ENCODE data around the gene LRMDA. TPM values are rescaled to one million over a fixed set of nuclear protein-coding genes. Genes with fewer than 3 reads are reported as not detected.

LRMDA gene
- total RNA-seq, 2 experiments from 2014 or later = not detected

- H3K4me3 ChIP-seq (ENCODE audit: low read length) = no peak overlapping the region
- H3K36me3 ChIP-seq (ENCODE audit: insufficient read depth, low read length) = no peaks in the 10 kb centered on the region
- H3K4me1 ChIP-seq (ENCODE audit: insufficient read depth, low read length) = no peaks in the 10 kb centered on the region
- intact Hi-C loops (cut with DNase I, micrococcal nuclease) = no loop called here
- no peak overlapping the region for H3K27ac ChIP-seq (ENCODE audit: low read depth in 1 of 2, low read length in 2 of 2)
- H3K9me3 Mint-ChIP-seq = no peaks in the 10 kb centered on the region
- POLR2A ChIA-PET = no interaction called here
- H3K4me3 Mint-ChIP-seq = no peak overlapping the region
- CTCF ChIA-PET = no interaction called here
- H3K27me3 Mint-ChIP-seq = peaks cover 17% of the 10 kb centered on the region
- ATAC-seq (ENCODE audit: poor library complexity) (no peak), DNase-seq (no peak)
- H3K27ac Mint-ChIP-seq = no peak overlapping the region
- no peaks in the 10 kb centered on the region for H3K4me1 Mint-ChIP-seq (ENCODE audit: low read depth)
- no peak for TF ChIP-seq CTCF (IDR thresholded peaks at IDR 0.05)
- H3K27me3 ChIP-seq (ENCODE audit: control insufficient read depth in 1 of 2, insufficient read depth in 2 of 2, low read length in 2 of 2) = no peaks in the 10 kb centered on the region
- H3K36me3 Mint-ChIP-seq (ENCODE audit: low read depth) = no peaks in the 10 kb centered on the region
- no peaks in the 10 kb centered on the region for H3K9me3 ChIP-seq (ENCODE audit: control insufficient read depth in 1 of 2, insufficient read depth in 1 of 2, low read length in 2 of 2)
Measured at GRCh38 chr10:75470901-75471300, 39.5 kb downstream of the LRMDA start.

GRCh38 chr10:75472685-75473084 is 41.3 kb downstream of the LRMDA start:
- H3K4me3 Mint-ChIP-seq = no peak overlapping the region
- DNase-seq (no peak), ATAC-seq (ENCODE audit: poor library complexity) (no peak)
- no peaks in the 10 kb centered on the region for H3K36me3 ChIP-seq (ENCODE audit: insufficient read depth, low read length)
- intact Hi-C loops (cut with DNase I, micrococcal nuclease) = no loop called here
- no peaks in the 10 kb centered on the region for H3K4me1 ChIP-seq (ENCODE audit: insufficient read depth, low read length)
- no peaks in the 10 kb centered on the region for H3K9me3 Mint-ChIP-seq
- POLR2A ChIA-PET = no interaction called here
- CTCF ChIA-PET = no interaction called here
- H3K36me3 Mint-ChIP-seq (ENCODE audit: low read depth) = no peaks in the 10 kb centered on the region
- H3K27me3 Mint-ChIP-seq = peaks cover 17% of the 10 kb centered on the region
- H3K4me3 ChIP-seq (ENCODE audit: low read length) = no peak overlapping the region
- H3K27me3 ChIP-seq (ENCODE audit: control insufficient read depth in 1 of 2, insufficient read depth in 2 of 2, low read length in 2 of 2) = no peaks in the 10 kb centered on the region
- no peaks in the 10 kb centered on the region for H3K9me3 ChIP-seq (ENCODE audit: control insufficient read depth in 1 of 2, insufficient read depth in 1 of 2, low read length in 2 of 2)
- no peak overlapping the region for H3K27ac ChIP-seq (ENCODE audit: low read depth in 1 of 2, low read length in 2 of 2)
- no peak for TF ChIP-seq CTCF (IDR thresholded peaks at IDR 0.05)
- no peak overlapping the region for H3K27ac Mint-ChIP-seq
- no peaks in the 10 kb centered on the region for H3K4me1 Mint-ChIP-seq (ENCODE audit: low read depth)

GRCh38 chr10:75474106-75474505 is 42.7 kb downstream of the LRMDA start:
- H3K9me3 Mint-ChIP-seq = no peaks in the 10 kb centered on the region
- no peaks in the 10 kb centered on the region for H3K4me1 Mint-ChIP-seq (ENCODE audit: low read depth)
- Histone ChIP-seq H3K9me3 (ENCODE audit: control insufficient read depth in 1 of 2, insufficient read depth in 1 of 2, low read length in 2 of 2) (no peaks in the 10 kb centered on the region), H3K4me1 (ENCODE audit: insufficient read depth, low read length) (no peaks in the 10 kb centered on the region), H3K36me3 (ENCODE audit: insufficient read depth, low read length) (no peaks in the 10 kb centered on the region), H3K27me3 (ENCODE audit: control insufficient read depth in 1 of 2, insufficient read depth in 2 of 2, low read length in 2 of 2) (no peaks in the 10 kb centered on the region), H3K27ac (ENCODE audit: low read depth in 1 of 2, low read length in 2 of 2) (no peak overlapping the region), H3K4me3 (ENCODE audit: low read length) (no peak overlapping the region)
- no peaks in the 10 kb centered on the region for H3K36me3 Mint-ChIP-seq (ENCODE audit: low read depth)
- DNase-seq (no peak), ATAC-seq (ENCODE audit: poor library complexity) (no peak)
- H3K4me3 Mint-ChIP-seq = no peak overlapping the region
- intact Hi-C loops (cut with DNase I, micrococcal nuclease) = no loop called here
- no peak overlapping the region for H3K27ac Mint-ChIP-seq
- no peak for TF ChIP-seq CTCF (IDR thresholded peaks at IDR 0.05)
- ChIA-PET POLR2A (no interaction called here), CTCF (no interaction called here)
- H3K27me3 Mint-ChIP-seq = peaks cover 9% of the 10 kb centered on the region
